ENCODE results near the gene FBXW7.
"Not testable (repeated sequence)": the region's sequence is repeated elsewhere in the genome, so short reads cannot be mapped to it uniquely, and the experiment has no call there.

Gene FBXW7, protein sequence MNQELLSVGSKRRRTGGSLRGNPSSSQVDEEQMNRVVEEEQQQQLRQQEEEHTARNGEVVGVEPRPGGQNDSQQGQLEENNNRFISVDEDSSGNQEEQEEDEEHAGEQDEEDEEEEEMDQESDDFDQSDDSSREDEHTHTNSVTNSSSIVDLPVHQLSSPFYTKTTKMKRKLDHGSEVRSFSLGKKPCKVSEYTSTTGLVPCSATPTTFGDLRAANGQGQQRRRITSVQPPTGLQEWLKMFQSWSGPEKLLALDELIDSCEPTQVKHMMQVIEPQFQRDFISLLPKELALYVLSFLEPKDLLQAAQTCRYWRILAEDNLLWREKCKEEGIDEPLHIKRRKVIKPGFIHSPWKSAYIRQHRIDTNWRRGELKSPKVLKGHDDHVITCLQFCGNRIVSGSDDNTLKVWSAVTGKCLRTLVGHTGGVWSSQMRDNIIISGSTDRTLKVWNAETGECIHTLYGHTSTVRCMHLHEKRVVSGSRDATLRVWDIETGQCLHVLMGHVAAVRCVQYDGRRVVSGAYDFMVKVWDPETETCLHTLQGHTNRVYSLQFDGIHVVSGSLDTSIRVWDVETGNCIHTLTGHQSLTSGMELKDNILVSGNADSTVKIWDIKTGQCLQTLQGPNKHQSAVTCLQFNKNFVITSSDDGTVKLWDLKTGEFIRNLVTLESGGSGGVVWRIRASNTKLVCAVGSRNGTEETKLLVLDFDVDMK

DNA sequence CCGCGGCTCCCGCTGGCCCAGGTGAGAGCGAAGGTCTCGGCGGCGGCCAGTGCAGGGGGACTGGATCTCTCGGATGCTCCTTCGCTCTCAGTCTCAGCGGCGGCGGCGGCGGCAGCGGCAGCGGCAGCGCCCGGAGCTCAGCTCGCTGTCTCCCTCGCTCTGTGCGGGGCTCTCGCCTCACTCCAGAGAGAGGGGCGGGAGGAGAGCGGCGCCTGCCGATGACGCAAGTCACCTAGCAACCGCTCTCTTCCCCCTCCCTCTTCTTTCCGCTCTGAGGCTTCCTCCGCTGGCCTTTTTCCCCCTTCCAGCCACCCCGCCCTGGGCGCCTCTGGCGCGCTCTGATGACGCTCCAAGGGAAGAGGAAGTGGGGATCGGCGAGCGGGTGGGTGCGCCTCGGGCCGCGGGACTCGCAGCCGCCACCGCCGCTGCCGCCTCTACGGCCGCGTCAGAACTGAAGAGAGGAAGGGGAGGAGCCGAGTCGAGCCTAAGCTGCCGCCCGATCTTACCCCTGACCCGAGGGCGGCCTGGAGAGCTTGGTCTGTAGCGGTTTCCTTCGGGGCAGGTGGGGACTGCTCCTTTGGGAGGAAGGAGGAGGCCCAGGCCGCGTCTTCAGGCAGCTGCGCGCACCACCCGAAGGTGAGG is at the start of gene FBXW7:
FBXW7 (minus strand) TSS at position 190 of the 642 bp plus-strand sequence. CDS start 124,289 bp downstream, outside the sequence.
- DNase-seq = peak; percentile 98

- DNase-seq = no peak
Observed at GRCh38 chr4:152585023-152585441, 49.1 kb upstream of the FBXW7 start.

DNA sequence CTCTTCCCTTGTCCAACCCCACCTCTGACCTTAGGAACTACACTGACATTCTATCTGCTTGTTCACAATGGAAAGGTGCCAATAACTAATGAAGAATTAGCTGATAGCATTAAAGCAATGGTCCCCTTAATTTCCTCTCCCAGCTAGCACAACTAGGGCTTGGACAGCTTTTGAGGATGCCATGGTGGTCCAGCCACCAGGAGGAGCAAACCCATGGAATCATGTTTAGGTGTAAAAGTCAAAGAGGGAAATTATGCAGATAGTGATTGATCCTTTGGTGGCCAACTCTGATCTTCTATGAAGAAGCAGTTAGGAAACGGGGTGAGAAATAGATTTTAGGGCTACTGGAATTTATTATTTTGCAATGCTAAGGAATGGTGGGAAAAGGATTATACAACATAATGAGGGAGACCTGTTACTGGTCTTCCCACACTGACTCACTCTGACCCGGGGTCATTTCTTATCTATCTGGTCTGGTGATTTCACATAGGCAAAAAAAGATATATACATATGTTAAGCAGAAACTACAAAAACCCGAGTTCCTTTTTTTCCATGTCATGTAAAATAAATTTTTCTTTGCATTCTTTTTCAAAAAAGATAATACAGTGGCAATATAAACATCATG is 45.8 kb upstream of the FBXW7 start:
- no peak for DNase-seq

DNA sequence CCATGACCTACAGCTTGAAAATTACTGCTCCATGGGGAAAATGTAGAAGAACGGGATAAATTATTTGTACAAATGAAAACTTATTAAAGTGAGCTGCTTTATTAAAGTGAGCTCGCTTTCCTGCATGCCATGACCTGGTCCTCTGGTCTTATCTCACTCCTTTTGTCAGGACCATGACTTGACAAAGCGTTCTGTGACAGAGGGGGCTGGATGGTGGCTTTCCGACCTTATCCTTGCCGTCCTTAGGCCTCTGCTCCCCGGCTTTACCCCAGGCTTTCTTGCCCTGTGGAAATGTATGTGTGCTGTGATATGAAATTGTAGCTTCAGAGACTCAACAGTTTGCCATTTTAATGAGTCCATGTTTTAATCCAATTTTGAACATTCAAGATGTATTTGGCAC is 44.0 kb upstream of the FBXW7 start:
- no peak for DNase-seq

GRCh38 chr4:152579107-152579764 is 43.3 kb upstream of the FBXW7 start:
- no peak for DNase-seq

- no peak for DNase-seq
Observed at GRCh38 chr4:152578670-152579069, 42.8 kb upstream of the FBXW7 start.

- no peak for DNase-seq
Observed at GRCh38 chr4:152577708-152578396, 42.0 kb upstream of the FBXW7 start.

DNA sequence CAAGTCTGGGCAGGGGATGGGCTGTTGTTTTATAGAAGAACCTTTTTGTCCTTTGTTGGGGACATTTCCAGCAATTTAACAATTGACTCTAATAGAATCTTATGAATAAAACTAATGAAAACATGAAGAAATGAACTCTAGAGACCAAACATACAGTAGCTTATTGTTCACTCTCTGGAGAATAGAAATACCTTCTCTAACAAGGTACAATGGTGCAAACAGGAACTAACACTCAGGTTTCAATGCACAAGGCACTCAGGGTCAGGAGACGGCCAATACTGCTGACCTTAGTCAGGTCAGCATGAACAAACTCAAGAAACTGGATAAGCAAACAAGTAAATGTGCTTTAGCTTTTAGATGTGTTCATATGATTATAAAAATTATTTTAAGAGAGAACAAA is 39.6 kb upstream of the FBXW7 start:
- DNase-seq = no peak

GRCh38 chr4:152573861-152574260 is 38.0 kb upstream of the FBXW7 start:
- DNase-seq = no peak

DNA sequence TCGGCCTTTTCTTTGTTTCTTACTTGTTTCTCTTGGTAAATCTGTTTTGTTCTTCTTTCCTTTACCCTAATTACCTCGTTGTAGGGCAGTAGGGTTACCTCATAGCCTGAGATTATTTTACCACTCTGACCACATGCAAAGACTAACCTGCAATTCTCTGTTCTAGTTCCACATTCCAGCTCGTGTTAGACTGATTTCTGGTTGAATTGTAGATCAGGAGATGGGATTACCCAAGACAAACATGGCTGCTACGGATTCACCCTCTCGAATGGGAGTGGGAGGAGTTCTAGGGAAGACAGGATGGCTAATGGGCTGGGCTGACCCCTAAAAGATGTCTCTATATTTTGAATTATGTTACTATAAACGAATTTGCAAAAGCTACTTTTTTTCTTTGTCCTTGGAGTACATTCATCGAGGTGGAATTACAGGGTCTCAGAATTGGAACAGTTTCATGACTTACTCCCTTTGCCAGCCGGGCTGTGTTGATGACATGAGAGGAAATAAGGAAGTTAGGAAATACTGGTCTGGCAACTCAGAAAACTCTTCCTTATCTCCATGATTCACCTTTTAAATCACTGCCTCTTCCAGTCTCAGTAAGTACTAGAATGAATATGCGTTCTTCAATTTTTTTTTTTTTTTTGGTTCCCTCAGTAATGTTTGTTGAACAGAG is 36.7 kb upstream of the FBXW7 start:
- DNase-seq = no peak

DNA sequence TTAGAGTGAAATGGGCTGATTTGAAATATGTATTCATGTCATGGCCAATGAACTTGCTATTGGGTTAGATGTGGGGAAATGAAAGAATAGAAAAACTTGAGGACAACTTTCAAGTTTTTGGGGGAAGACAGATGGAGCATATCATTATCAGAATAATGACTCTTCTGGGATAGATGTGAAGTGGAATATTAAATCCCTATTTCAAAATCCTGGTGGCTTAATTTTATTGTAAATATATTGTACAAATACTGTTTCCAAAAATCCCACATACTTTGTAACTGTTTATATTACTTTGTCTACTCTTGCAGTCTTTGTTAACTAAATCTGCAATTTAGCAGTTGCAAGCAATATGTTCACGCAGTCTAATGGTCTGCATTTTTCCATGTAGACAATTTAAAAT is 35.9 kb upstream of the FBXW7 start:
- DNase-seq = no peak

- no peak for DNase-seq
Observed at GRCh38 chr4:152571296-152571695, 35.4 kb upstream of the FBXW7 start.

DNA sequence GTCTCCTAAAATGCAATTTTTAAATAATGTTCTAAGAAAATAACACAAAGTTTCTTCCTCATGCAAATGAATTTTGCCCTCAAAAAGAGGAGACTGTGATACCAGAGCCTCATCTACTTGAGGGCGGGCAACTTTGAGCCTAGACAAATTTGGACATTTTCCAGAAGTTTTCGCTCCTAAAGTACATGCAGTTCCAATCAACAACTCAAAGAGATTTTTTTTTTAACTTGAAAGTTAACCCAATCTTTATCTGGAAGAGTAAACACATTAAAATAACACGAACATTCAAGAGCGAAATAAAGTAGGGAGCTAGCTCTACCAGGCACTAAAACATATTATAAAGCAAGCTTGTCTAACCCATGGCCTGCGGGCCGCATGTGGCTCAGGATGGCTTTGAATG is 29.4 kb upstream of the FBXW7 start:
- no peak for DNase-seq

DNA sequence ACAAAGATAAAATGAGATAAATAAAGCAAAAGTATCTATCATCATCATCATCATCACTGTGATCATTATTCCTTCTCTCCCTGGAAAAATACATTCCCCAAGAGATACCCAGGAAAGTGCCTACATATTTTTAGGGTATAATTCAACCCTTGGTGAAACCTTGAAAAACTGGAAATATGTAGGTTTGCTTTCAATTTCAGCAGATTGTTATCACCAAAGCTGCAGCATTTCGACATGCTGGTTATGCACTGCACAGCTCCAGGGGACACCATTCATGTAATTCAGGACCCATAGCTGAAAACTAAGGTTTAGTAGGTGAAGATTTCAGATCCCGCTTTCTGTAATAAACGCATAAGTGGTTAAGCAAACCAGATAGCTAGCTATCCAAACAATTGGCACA is 28.4 kb upstream of the FBXW7 start:
- DNase-seq = no peak

DNA sequence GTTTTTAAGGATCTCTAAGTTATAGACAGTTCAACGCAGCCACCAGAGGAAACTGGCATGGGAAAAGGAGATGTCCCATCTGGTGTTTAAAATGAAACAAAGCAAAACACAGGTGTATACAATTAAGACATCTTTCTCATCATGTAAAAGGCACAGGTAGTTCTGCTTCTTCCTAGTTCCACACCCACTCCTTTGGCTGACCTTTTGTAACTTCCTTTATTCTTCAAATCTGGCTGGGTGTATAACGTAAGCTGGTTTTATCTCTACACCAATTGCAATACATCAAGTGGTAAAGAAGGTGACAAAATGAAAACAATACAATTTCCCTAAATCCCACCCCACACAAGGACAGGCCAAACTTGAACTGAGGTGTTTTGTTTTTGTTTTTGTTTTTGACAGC is 27.3 kb upstream of the FBXW7 start:
- DNase-seq = no peak

GRCh38 chr4:152559641-152560040 is 23.7 kb upstream of the FBXW7 start:
- no peak for DNase-seq

- no peak for DNase-seq
Observed at GRCh38 chr4:152558396-152558795, 22.5 kb upstream of the FBXW7 start.

- DNase-seq = no peak
Observed at GRCh38 chr4:152556834-152557233, 20.9 kb upstream of the FBXW7 start.

- DNase-seq = peak; percentile 4
Observed at GRCh38 chr4:152556283-152556682, 20.4 kb upstream of the FBXW7 start.

- DNase-seq = no peak
Observed at GRCh38 chr4:152554742-152555141, 18.9 kb upstream of the FBXW7 start.

DNA sequence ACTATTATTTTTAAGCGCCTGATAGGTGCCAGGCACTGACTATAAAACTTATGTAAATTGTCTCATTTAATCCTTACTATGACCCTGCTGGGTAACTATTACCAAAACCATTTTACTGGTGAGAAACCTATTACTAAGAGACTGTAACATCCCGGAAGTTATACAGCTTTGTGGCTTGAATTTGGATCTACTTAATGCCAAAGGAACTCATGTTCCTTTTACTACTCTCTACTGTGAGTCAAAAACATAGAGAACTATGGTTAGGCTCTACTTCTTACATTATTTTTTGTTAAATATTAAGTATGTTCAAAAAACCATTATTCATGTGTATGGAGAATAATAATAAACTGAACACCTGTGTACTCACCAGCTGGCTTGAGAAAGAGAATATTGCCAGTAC is 14.8 kb upstream of the FBXW7 start:
- not testable (repeated sequence) for DNase-seq

DNA sequence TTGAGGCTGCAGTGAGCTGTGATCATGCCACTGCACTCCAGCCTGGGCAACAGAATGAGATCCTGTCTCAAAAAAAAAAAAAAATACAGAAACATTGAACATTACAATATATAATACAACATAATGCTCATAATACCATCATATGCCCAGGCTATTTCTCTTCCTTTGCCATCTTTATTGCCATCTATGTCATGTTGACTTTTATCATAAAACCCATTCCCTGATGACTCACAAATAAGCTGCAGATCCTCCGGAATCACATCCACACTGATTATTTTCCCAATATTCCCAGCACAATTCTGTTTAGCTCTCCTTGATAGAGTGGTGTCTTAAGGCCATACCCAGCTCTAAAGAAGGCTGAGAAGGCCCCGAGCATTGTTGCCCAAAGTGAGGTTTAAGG is 9.2 kb upstream of the FBXW7 start:
- no peak for DNase-seq

Data from DMS153 (cell line).